K562 (cell line): Measurements from ENCODE around the gene COL15A1. TPM values are rescaled to one million over a fixed set of nuclear protein-coding genes. Genes with fewer than 3 reads are reported as not detected.

Experiments
- BCOR ChIP-seq: fragments of 450-650 bp; IDR thresholded peaks from 2 replicates; pipeline ENCODE4 v1.6.1; 2016
- CHD2 ChIP-seq: IDR thresholded peaks from 2 replicates; pipeline ENCODE4 v1.6.1; 2011; ENCODE audit warnings: low read depth, low read length
- HDAC6 ChIP-seq: IDR thresholded peaks from 2 replicates; pipeline ENCODE4 v1.6.1; 2012; ENCODE audit warnings: low read depth, mild to moderate bottlenecking, control low read depth, inconsistent platforms, low read length, moderate library complexity
- HDAC8 ChIP-seq: fragments of 450-650 bp; IDR thresholded peaks from 2 replicates; pipeline ENCODE4 v1.6.1; 2016; ENCODE audit warnings: mild to moderate bottlenecking, missing genetic modification characterization, moderate library complexity, missing compliant biosample characterization
- HIVEP1 ChIP-seq: fragments of 250-450 bp; sonication (Bioruptor Pico); IDR thresholded peaks from 2 replicates; pipeline ENCODE4 v1.4.0; 2020; ENCODE audit warnings: mild to moderate bottlenecking
- HNRNPL ChIP-seq: fragments of 200-400 bp; formaldehyde crosslinking; IDR thresholded peaks from 2 replicates; pipeline ENCODE4 v1.6.1; 2017; ENCODE audit warnings: low read depth, mild to moderate bottlenecking, low read length
- HNRNPUL1 ChIP-seq: fragments of 200-400 bp; formaldehyde crosslinking; IDR thresholded peaks from 2 replicates; pipeline ENCODE4 v1.6.1; 2017; ENCODE audit warnings: low read length
- MAFF ChIP-seq: IDR thresholded peaks from 2 replicates; pipeline ENCODE4 v1.6.1; 2012; ENCODE audit warnings: low read length, improper control_type of control experiment
- NFATC3 ChIP-seq: fragments of 450-650 bp; IDR thresholded peaks from 2 replicates; pipeline ENCODE4 v1.6.1; 2017; ENCODE audit warnings: mild to moderate bottlenecking
- NFIX ChIP-seq: fragments of 250-450 bp; sonication (Bioruptor Pico); IDR thresholded peaks from 2 replicates; pipeline ENCODE4 v1.4.0; 2020; ENCODE audit warnings: low read depth, mild to moderate bottlenecking, moderate library complexity
- POLR2H ChIP-seq: IDR thresholded peaks from 2 replicates; pipeline ENCODE4 v1.6.1; 2016; ENCODE audit warnings: missing genetic modification characterization, low read depth, mild to moderate bottlenecking, control low read depth, missing compliant biosample characterization, moderate library complexity
- PTTG1 ChIP-seq: fragments of 450-650 bp; IDR thresholded peaks from 2 replicates; pipeline ENCODE4 v1.6.1; 2016; ENCODE audit warnings: low read depth, mild to moderate bottlenecking, missing genetic modification characterization, missing compliant biosample characterization
- RAD51 ChIP-seq: fragments of 450-650 bp; IDR thresholded peaks from 2 replicates; pipeline ENCODE4 v1.7.1; 2016; ENCODE audit warnings: low read depth, mild to moderate bottlenecking, borderline replicate concordance
- RBM22 ChIP-seq: fragments of 200-400 bp; formaldehyde crosslinking; IDR thresholded peaks from 2 replicates; pipeline ENCODE4 v1.6.1; 2018; ENCODE audit warnings: low read length, low read depth; ENCODE audit not compliant: poor library complexity, severe bottlenecking
- ZKSCAN8 ChIP-seq: fragments of 200-800 bp; sonication (Bioruptor generic); IDR thresholded peaks from 2 replicates; pipeline ENCODE4 v1.6.1; 2016; ENCODE audit warnings: missing genetic modification characterization, missing compliant biosample characterization
- ZNF507 ChIP-seq: conservative IDR thresholded peaks from 2 replicates; pipeline ENCODE4 v1.6.1; 2017; ENCODE audit warnings: missing genetic modification characterization, missing compliant biosample characterization
- ZNF668 ChIP-seq: fragments of 250-450 bp; sonication (Bioruptor Pico); IDR thresholded peaks from 2 replicates; pipeline ENCODE4 v1.8.0; 2022; ENCODE audit warnings: mild to moderate bottlenecking, inconsistent platforms
- ZNF778 ChIP-seq: fragments of 450-650 bp; formaldehyde crosslinking; IDR thresholded peaks from 2 replicates; pipeline ENCODE4 v1.4.0; 2020; ENCODE audit warnings: mild to moderate bottlenecking, moderate library complexity
- polyA plus RNA-seq, 8 experiments: library from polyadenylated mRNA; depleted of rRNA in 4 of 8; stranded (reverse) in 5 of 8; unstranded in 3 of 8; fragments of >200 nt; fragmentation: Nextera tagmentation in 2 of 8; fragmentation: Illumina TruSeq in 1 of 8; extraction: Ambion mirVana in 2 of 8; extraction: Trizol in 1 of 8; gene quantifications; 2 replicates each; pipeline versions ENCODE4 v1.2.1 to v1.2.3, GENCODE V29; 2011 to 2014; ENCODE audit warnings: inconsistent platforms in 1 of 8, missing spikeins in 1 of 8
- total RNA-seq, 7 experiments: library from RNA; depleted of rRNA in 6 of 7; stranded (reverse); fragments of >200 nt in 6 of 7; fragmentation: Illumina TruSeq in 2 of 7; extraction: Trizol in 2 of 7; gene quantifications; 2 replicates each; pipeline versions ENCODE4 v1.2.1 to v1.2.3, GENCODE V29; 2011 to 2021; ENCODE audit warnings: low replicate concordance in 1 of 7
- TF ChIP-seq, protein P1 (sequence below): fragments of 200-800 bp; sonication (Bioruptor generic); IDR thresholded peaks from 2 replicates; pipeline ENCODE4 v1.6.1; 2016; ENCODE audit warnings: missing genetic modification characterization, missing compliant biosample characterization
- TF ChIP-seq, protein P2 (sequence below): fragments of 250-450 bp; sonication (Bioruptor Pico); IDR thresholded peaks from 2 replicates; pipeline ENCODE4 v1.5.0; 2021; ENCODE audit warnings: mild to moderate bottlenecking, moderate library complexity
- TF ChIP-seq, protein P3 (sequence below): sonication (generic); formaldehyde crosslinking; IDR thresholded peaks from 2 replicates; pipeline ENCODE4 v1.8.1; 2023; ENCODE audit warnings: mild to moderate bottlenecking, missing genetic modification reagents

Gene COL15A1
- total and polyA plus RNA-seq, 9 of the 15 experiments (the other 6 are each of a cell fraction or from before 2014, with no cell fraction given), result 0.46 to 5.1 (median 2.6) TPM

DNA sequence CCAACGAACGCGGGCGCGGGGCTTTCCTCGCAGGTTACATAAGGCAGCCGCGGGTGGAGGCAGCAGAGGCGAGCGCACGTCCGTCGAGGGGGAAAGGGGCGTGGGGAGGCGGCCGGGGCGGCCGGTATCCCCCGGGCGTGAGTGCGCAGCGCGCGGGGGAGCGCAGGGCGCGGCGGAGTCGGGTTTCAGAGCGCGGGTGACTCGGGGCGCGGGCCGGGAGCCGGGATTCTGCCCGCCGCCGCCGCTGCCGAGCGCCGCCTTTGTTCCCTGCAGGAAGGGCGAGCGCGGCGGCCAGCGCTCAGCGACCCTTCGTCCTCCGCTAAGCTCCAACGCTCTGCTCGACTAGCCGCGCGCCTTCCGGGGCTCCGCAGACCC is at the start of gene COL15A1 (continued):
- TF ChIP-seq, protein P1, sequence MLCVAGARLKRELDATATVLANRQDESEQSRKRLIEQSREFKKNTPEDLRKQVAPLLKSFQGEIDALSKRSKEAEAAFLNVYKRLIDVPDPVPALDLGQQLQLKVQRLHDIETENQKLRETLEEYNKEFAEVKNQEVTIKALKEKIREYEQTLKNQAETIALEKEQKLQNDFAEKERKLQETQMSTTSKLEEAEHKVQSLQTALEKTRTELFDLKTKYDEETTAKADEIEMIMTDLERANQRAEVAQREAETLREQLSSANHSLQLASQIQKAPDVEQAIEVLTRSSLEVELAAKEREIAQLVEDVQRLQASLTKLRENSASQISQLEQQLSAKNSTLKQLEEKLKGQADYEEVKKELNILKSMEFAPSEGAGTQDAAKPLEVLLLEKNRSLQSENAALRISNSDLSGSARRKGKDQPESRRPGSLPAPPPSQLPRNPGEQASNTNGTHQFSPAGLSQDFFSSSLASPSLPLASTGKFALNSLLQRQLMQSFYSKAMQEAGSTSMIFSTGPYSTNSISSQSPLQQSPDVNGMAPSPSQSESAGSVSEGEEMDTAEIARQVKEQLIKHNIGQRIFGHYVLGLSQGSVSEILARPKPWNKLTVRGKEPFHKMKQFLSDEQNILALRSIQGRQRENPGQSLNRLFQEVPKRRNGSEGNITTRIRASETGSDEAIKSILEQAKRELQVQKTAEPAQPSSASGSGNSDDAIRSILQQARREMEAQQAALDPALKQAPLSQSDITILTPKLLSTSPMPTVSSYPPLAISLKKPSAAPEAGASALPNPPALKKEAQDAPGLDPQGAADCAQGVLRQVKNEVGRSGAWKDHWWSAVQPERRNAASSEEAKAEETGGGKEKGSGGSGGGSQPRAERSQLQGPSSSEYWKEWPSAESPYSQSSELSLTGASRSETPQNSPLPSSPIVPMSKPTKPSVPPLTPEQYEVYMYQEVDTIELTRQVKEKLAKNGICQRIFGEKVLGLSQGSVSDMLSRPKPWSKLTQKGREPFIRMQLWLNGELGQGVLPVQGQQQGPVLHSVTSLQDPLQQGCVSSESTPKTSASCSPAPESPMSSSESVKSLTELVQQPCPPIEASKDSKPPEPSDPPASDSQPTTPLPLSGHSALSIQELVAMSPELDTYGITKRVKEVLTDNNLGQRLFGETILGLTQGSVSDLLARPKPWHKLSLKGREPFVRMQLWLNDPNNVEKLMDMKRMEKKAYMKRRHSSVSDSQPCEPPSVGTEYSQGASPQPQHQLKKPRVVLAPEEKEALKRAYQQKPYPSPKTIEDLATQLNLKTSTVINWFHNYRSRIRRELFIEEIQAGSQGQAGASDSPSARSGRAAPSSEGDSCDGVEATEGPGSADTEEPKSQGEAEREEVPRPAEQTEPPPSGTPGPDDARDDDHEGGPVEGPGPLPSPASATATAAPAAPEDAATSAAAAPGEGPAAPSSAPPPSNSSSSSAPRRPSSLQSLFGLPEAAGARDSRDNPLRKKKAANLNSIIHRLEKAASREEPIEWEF, result no peak
- TF ChIP-seq HDAC6, result 0 out of 2 replicates have a peak, but pooled peaks have one; percentile 56
- TF ChIP-seq HNRNPUL1, result no peak
- TF ChIP-seq NFIX (CRISPR knock-in tag), result no peak
- no peak for TF ChIP-seq CHD2
- TF ChIP-seq RAD51, result no peak
- no peak for TF ChIP-seq BCOR
- no peak for TF ChIP-seq ZNF778 (CRISPR knock-in tag)
- TF ChIP-seq HIVEP1, result no peak
- no peak for TF ChIP-seq NFATC3
- TF ChIP-seq PTTG1, result no peak
- TF ChIP-seq ZNF668 (CRISPR knock-in tag), result no peak
- TF ChIP-seq MAFF, result no peak
- TF ChIP-seq, protein P2, sequence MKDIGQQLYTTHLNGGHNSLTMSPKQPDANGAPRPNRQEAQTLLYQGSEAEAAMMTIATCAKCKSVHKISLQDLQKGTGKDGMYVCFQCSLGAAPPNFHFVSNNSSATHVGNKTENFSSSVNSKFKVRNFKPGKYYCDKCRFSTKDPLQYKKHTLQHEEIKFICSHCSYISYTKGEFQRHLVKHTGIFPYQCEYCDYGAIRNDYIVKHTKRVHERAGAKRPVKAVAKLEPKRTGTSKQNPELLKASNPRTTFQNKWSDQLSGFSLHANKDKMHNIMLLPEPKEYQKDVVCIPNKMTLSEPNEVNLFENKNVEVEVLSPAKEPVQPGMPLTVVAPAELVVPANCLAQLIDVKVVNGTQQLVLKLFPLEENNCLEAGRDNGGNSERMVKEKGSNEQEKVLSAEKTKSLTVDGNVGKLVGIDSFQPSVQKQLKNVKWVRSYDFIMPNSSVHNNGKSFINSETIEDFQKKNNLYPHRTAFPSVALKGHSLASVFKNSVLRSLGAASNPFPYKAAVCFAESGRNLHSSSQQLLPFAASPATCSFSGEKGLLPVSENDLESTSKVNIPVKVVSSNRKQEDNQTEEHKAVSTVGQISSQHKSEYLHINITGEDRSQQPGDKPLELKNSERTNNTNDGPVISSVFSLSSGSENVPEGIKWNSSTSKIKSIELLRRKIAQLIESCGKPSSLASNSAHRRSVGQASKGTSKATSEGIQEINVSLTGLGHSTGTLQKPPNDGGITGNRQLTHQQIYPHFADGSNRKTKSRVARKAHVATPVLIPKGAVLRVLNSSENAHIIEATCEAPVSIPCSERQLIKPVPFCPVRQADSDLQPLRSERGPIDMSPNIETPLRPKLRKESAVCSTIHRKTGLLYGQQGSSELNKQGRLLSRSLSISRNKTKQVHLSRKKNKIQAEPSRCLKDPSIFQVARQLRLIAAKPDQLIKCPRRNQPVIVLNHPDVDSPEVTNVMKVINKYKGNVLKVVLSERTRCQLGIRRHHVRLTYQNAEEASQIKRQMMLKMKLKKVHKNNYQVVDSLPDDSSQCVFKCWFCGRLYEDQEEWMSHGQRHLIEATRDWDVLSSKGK (CRISPR knock-in tag), result no peak
- no peak for TF ChIP-seq ZKSCAN8 (CRISPR knock-in tag)
- TF ChIP-seq, protein P3, sequence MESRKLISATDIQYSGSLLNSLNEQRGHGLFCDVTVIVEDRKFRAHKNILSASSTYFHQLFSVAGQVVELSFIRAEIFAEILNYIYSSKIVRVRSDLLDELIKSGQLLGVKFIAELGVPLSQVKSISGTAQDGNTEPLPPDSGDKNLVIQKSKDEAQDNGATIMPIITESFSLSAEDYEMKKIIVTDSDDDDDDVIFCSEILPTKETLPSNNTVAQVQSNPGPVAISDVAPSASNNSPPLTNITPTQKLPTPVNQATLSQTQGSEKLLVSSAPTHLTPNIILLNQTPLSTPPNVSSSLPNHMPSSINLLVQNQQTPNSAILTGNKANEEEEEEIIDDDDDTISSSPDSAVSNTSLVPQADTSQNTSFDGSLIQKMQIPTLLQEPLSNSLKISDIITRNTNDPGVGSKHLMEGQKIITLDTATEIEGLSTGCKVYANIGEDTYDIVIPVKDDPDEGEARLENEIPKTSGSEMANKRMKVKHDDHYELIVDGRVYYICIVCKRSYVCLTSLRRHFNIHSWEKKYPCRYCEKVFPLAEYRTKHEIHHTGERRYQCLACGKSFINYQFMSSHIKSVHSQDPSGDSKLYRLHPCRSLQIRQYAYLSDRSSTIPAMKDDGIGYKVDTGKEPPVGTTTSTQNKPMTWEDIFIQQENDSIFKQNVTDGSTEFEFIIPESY (CRISPR knock-in tag), result no peak
- no peak for TF ChIP-seq ZNF507 (tag)
- TF ChIP-seq POLR2H, result no peak
- TF ChIP-seq HNRNPL, result peak; percentile 19; the same call in 1 of the 2 replicates
- TF ChIP-seq RBM22, result no peak
- TF ChIP-seq HDAC8, result no peak
